DOHH2 (cell line): ENCODE measurements around the gene STEAP3.

ENCODE experiments used
- EZH2phosphoT487 ChIP-seq: fragments of 200-600 bp; sonication (generic); IDR thresholded peaks from 2 replicates; pipeline ENCODE4 v1.6.1; 2017; ENCODE audit warnings: borderline replicate concordance, mild to moderate bottlenecking, antibody characterized with exemption, low read length, moderate library complexity, mixed read lengths
- TF ChIP-seq, protein P1 (sequence below): fragments of 200-600 bp; sonication (generic); IDR thresholded peaks from one replicate; pipeline ENCODE4 v1.5.1; 2014; ENCODE audit warnings: antibody characterized with exemption, mild to moderate bottlenecking, low read depth, low read length; ENCODE audit not compliant: poor library complexity, severe bottlenecking

DNA sequence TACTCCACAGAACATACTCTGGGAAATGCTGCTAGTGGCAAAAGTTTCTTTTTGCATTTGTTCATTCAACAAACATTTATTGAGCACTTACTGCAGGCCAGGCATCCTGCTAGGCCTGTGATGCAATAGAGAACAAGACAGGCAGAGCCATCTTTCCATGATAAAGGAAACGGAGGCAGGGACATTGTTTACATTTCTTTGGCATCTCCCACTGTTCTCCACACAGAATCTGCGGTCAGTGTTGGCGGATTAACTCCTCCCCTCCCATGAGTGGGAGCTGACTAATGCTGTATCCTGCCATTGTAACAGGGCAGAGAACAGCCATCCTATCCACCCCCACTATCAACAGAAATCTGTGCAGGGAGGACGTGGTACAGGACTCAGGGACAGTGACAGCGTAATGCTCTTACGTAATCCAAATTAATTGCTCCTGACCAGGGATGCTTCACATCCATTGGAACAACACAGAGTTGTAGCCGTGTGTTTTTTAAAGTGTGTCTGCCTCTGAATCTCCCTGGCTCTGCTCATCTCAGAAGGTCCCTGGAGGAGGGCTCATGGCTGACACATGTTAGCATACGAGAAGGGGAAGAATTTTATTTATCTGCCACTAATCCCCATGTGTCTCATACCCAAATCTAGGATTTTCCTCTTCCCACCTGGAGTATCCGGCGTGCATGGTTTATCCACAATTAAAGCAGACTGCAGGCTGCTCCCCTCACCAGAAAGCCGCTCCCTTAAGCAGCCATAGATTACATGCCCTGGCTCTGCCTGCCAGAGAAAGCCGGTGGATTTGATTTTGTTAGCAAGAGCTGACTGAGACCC, 32.3 kb downstream of the STEAP3 start:
- TF ChIP-seq, protein P1, sequence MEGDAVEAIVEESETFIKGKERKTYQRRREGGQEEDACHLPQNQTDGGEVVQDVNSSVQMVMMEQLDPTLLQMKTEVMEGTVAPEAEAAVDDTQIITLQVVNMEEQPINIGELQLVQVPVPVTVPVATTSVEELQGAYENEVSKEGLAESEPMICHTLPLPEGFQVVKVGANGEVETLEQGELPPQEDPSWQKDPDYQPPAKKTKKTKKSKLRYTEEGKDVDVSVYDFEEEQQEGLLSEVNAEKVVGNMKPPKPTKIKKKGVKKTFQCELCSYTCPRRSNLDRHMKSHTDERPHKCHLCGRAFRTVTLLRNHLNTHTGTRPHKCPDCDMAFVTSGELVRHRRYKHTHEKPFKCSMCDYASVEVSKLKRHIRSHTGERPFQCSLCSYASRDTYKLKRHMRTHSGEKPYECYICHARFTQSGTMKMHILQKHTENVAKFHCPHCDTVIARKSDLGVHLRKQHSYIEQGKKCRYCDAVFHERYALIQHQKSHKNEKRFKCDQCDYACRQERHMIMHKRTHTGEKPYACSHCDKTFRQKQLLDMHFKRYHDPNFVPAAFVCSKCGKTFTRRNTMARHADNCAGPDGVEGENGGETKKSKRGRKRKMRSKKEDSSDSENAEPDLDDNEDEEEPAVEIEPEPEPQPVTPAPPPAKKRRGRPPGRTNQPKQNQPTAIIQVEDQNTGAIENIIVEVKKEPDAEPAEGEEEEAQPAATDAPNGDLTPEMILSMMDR: no peak
- no peak for TF ChIP-seq EZH2phosphoT487
